Right kidney (tissue), 1 donor: Measurements from ENCODE around the gene SRRM5.
"Not testable (repeated sequence)": the region's sequence is repeated elsewhere in the genome, so short reads cannot be mapped to it uniquely, and the experiment has no call there.

Experiments
- DNase-seq: peaks from one replicate; pipeline ENCODE4 v3.0.0-alpha.2; 2016

SRRM5 gene

DNA sequence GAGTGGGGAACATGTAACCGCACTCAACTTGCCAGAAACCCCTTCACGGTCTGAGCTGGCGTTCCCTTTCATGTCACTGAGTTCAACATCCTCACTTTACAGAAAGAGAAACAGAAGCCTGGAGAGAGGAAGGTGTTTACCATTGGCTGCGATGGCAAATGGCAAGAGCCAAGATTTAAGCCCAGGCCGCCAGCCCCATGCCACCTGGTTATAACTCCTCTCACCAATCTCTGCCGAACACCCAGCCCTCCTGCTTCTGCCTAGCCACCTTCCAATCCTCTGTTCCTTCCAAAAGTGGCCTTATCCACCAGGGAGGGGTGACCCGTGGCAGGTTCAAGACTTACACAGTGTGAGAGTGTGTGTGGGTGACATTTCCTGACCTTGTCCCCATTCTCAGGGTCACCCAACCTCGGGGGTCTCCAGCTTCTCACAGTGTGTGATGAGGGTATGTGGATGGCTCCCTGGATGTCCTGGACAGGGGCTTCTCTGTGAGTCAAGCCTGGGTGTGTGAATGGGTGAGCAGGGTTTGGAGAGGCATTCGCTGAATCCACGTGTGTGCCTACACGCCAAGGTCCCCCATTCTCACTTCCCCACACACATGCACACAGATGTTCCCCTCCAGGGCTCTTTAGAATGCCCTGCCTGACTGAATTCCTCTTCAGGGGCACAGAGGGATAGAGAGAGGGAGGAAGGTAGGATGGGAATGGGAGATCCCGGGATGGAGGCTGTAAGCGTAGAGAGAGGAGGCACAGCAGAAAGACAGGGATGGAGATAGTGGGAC is 26.5 kb downstream of the SRRM5 start:
- no peak for DNase-seq

DNA sequence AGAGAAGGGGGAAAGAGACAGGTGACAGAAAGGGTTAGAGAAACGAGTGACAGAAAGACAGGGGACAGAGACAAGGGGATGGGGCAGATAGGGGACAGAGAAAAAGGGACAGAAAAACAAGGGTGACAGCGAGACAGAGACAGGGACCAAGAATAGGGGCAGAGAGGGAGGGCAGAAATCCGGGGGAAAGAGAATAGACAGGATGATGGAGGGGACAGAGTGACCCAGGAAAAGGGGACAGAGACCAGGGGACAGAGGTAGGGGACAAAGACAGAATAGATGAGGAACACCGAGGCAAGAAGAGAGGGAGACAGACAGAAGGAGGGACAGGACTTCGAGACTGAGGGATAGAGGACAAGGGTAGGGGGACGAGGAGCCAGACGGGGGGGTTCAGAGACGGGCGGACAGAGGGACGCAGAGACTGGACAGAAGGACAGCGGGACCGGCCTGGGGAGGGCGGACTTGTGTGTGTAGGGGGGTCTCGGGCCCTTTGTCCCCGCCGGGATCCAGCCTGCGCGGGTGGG is 27.2 kb downstream of the SRRM5 start:
- no peak for DNase-seq

DNA sequence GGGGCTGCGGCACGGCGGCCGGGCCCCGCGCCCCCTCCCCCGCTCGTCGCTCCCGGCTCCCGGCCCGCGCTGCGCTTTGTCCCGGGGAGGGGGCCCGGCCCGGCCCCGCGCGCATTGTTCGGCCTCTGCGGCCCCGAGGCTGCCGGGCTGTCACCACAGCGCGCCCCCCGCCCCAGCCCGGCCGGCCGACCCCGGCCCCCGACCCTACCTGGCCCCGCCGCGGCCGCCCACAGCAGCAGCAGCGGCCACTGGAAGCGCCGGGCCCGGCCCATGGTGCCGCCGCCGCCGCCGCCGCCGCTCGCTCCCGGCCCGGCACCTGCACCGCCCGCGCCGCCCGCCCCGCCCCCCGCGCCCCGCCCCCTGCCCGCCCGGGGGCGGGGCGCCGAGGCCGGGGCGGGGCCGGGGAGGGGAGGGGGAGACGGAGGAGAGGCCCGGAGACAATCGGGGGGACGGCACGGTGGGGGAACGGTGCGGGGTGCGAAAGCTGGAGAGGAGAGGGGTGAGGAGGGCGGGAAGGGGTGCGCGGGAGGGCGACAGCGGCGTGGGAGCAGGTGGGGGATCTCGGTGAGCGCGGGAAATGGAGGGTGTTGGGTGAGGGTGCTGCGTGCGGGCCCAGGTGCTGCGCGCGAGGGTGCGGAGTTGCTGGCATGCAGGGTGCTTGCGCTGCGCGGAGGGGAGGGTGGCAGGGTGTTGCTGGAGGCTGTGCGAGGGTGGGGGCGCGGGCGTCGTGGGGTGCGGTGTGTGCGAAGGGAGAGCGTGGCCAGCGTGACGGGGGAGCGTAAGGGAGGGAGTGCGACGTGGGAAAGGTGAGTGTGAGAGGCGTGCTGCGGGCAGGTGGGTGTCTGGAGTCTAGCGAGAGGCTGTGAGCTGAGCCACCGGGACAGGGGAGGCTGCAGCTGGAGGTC is 27.9 kb downstream of the SRRM5 start, which contains the start of gene CADM4:
Gene CADM4 (minus strand): TSS at position 332 of the 905 bp plus-strand sequence. CDS start 60 bp downstream, at position 272.
- DNase-seq, result no peak

DNA sequence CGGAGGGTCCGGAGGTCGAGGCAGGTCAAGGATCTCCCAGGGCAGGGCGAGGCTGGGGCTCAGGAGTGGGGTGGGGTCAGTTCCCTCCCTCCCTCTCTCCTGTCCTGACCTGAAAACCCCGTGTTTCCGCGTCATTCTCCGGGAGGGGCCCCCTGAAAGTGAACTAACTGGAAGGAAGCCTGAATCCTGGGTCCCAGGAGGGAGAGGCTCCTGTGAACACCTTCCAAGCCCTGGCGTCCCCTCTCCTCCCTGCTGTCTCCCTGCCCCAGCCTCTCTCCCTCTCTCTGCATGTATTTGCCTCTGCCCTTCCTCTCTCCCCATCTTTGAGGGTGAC is 28.5 kb downstream of the SRRM5 start:
- no peak for DNase-seq

DNA sequence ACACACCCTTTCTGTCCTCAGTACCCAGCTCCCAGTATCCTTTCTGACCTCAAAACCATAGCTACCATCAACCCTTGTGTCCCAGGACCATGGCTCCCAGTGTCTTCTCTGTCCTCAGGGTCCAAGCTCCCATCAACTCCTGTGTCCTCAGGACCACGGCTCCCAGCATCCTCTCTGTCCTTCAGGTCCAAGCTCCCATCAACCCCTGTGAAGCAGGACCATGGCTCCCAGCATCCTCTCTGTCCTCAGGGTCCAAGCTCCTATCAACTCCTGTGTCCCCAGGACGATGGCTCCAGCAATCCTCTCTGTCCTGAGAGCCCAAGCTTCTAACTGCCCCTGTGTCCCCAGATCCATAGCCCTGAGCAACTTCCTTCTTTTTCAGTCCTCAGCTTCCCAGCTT is 29.4 kb downstream of the SRRM5 start:
- DNase-seq, result no peak

DNA sequence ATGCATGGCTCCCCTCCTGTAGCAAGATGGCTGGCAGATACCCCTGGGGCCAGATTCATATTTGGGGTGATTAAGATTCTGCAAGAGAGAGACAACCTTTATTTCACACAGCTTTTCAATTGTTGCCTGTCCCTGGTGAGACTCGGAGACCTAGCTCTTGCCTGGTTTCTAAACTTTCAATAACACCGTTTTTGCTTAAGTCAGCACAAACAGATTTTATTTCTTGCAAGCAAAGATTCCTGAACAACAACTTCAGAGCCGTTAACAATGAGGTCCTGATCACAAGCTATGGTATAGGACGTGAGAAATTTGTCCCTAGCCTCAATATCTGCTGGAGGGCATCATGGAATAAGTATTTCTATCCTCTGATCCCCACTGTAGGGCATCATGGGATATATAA is 30.6 kb downstream of the SRRM5 start:
- DNase-seq, result no peak

DNA sequence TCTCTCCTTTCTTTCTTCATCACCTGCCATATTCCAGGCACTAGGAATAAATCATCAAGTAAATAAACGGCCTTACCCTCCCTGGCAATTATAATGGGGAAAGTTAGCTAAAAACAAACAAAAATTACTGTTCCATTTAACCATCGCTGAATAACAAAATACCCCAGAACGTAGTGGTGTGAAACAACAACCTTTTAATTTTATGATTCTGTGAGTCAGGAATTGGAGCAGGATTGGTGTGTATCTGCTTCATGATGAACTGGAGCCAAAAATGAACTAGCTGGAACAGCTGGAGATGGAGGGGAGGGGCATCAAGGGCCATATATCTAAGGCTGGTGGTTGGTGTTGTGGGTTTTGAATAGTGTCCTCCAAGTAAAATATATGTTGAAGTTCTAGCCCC is 31.4 kb downstream of the SRRM5 start:
- DNase-seq, result no peak

DNA sequence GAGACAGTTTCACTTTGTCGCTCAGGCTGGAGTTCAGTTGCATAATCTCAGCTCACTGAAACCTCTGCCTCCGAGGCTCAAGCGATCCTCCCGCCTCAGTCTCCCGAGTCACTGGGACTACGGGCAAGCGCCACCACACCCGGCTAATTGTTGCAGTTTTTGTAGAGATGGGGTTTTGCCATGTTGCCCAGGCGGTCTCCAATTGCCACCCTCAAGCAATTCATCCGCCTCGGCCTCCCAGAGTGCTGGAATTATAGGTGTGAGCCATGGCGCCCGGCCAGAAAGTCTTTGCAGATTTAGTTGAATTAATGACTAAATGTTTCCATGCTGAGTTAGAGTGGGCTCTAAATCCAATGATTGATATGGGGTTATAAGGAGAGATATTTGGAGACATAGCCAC is 32.3 kb downstream of the SRRM5 start:
- no peak for DNase-seq

DNA sequence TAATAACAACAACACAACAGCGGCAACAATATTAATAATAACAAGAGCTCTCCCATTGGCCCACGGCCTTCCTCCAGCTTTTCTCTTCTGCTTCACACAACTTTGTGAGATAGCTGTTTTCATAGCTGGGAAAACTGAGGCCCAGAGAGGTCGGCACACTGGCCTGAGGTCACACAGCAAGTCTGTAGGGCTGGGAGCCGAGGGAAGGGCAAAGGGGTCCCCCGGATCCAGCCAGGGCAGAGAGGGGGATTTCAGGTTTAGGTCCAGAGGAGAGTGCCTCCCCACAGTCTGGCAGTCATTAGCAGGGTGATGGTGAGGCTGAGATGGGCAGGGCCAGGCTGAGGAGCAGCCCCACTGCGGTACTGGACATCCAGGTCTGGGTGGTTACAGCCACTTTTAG is 36.7 kb downstream of the SRRM5 start:
- DNase-seq, result no peak

DNA sequence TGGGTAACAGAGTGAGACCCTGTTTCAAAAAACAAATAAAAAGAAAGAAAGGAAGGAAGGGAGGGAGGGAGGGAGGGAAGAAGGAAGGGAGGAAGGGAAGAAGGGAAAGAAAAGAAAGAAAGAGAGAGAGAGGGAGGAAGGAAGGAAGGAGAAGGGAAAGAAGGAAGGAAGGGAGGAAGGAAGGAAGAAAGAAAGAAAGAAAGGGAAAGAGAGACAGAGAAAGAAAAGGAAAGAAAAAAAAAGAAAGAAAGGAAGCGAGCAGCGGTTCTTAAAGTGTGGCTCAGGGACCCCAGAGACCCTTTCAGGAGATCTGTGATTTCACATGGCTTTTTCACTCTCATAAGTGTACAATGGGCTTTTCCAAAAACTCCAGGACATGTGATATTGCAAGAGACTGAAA is 37.6 kb downstream of the SRRM5 start:
- DNase-seq, result no peak

DNA sequence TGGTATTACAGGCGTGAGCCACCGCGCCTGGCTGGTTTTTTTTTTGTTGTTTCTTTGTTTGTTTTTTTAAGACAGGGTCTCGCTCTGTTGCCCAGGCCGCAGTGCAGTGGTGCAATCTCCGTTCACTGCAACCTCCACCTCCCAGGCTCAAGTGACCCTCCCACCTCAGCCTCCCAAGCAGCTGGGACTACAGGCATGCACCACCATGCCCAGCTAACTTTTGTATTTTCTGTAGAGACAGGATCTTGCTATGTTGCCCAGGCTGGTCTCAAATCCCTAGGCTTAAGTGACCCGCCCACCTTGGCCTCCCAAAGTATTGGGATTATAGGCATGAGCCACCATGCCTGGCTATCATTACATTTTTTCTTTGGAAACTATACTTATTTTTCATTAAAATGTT is 38.4 kb downstream of the SRRM5 start:
- not testable (repeated sequence) for DNase-seq

DNA sequence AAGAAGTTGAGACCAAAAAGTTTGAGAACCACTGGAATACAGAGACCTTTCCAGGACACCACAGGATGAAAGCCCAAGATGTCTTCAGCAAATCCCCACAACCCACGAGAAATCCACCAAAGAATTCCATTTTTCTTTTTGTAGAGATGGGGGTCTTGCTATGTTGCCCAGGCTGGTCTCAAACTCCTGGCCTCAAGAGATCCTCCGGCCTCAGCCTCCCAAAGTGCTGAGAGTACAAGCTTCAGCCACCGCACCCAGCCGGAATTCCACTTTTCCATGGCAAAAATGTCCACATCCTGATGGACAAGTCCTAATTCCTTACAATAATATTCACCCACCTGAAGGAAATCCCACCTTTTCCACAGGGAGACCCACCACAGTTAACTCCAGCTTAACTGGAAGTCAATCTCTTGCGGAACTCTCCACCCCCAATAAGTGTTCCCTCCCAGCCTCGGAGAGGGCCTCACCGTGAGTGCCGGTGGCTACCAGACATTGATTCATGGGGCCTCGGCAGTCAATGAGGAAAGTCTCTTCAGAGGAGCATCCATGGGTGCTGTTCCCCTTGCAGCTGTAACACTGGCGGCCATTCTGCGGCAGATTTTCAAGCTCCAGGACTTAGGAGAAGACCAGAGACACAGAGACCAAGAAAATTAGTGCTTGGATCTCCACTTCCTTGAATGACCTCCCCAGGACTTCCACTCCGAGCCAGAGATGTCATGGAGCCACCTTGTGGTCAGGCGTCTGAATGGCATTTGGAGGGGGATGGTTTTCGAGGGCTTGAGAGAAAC is 40.1 kb downstream of the SRRM5 start:
- peak; percentile 45 for DNase-seq

DNA sequence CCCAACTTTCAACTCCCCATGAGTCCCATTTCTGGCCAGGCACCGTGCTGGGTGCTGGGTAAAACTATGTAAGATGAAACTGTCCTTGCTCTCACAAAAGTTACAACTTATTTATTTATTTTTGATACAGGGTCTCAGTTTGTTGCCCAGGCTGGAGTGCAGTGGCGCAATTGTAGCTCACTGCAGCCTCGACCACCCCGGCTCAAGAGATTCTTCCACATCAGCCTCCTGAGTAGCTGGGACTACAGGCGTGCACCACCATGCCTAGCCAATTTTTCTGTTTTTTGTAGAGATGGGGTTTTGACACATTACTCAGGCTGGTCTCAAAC is 40.6 kb downstream of the SRRM5 start:
- DNase-seq, result no peak

DNA sequence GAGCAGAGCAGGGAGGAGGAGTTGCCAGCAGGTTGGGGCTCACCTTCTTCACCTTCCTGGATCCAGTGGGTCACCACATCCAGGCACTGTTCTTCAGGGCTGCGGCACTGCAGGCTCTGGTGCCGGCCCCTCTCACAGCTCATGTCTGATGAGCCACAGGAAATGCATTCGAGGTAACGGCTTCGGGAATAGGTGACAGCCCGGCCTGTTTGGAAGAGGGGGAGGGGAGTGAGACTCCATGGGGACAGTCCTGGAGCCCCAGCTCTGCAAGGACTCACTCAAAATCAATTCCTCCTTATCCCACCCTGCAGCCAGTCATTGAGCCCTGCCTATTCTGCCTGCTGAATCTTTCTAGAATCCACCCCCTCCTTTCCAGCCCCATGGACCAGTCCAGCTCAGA is 44.5 kb downstream of the SRRM5 start:
- DNase-seq, result no peak

DNA sequence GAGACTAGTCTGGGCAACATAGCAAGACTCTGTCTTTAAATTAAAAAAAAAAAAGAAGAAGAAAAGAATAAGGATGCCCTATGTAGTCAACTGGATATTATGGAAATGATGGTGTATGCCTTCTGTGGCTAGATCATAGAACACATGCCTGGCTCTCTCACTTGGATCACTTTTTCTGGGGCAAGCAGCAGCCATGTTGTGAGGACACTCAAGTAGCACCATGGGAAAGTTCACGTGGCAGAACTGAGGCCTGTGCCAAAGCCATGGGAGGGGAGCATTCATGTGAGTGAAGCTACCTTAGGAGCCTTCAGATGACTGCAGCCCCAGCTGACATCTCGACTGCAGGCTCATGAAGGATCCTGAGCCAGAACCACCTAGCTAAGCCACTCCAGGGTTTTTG is 46.1 kb downstream of the SRRM5 start:
- DNase-seq, result no peak

DNA sequence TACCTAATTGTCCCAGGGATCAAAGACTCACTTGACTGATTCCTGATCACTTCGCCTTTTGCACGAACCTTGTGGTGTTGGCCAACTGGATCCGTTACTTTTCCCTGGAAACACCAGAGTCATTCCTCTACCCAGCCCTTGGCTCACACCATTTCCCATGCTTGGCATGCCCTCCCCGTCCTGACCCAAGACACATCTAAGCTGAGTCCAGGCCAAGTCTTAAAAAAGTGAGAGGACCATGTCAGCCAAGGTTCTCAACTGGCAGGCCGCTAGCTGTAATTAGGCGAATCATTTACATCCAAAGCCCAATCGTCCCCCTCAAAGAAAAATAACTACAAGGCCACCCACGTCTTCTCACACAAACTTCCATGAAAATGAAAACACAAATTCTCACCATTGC is 46.6 kb downstream of the SRRM5 start:
- DNase-seq, result no peak

DNA sequence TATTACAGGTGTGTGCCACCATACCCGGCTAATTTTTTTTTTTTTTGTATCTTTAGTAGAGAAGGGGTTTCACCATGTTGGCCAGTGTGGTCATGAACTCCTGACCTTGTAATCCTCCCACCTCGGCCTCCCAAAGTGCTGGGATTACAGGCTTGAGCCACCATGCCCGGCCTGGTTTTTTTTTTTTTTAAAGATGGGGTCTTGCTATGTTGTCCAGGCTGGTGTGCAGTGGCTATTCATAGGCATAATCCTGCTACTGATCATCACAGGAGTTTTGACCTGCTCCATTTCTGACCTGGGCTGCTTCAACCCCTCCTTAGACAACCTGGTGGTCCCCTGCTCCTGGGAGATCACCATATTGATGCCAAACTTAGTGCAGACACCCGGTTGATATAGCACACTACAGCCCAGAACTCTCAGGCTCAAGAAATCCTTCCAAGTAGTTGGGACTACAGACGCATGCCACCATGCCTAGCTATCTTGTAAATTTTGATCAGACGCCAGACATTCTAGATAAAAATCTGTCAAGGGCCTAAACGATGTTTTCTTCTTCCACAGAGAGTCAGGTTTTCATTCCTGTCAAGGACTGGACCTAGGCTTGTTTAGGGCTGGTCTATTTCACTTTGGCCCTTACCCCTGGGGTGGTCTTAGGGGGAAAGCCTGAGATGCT is 48.5 kb downstream of the SRRM5 start:
- no peak for DNase-seq

DNA sequence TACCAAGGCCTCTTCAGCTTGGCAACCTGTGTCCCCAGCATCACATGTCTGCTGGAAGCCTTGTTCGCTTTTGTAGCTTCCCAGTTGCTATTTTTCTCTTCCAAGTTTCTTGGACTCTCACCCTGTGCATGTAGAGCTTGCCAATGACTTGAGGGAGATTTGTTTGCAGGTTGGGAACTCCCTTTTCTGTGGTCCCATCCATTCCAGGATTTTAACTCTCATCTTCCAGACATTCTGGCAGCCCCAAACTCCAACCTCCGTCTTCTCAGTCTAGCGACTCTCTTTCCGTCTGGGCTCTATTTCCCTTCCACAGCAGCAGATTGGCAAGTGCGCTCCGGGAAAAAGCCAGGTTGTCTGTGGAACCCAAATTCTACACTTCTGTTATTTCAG is 49.1 kb downstream of the SRRM5 start:
- no peak for DNase-seq

DNA sequence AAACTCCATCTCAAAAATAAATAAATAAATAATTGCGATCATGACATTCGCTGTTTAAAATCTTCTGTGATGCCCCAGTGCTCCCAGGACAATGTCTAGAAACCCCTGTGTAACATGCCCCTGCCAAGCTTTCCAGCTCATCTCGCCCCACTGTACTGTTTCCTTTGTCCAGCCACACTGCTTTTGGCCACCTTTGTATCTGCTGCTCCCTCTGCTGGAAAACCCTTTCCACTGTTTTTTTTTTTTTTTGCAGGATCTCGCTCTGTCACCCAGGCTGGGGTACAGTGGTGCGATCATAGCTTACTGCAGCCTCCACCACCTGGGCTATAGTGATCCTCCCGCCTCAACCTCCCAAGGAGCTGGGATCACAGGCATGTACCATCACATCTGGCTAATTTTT is 50.6 kb downstream of the SRRM5 start:
- DNase-seq, result no peak

DNA sequence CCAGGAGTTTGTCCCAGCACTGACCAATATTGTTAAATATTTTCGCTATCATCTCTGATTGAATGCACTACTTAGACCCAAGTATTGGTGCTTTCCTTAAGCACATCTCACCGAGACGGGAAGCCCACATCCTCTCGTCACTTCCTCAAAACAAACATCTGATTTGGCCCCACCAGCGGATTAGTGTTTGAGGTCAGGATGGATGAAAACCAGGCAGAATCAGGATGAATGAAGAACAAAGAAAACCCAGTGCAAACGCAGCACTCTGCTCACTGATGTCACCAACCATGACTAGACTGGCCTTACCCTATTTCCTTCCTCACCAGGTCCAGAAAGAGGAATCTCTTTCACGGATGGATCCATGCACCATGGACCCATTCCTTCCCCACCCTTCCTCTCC is 52.1 kb downstream of the SRRM5 start:
- DNase-seq, result no peak
